PC-9 (cell line): ENCODE results near the gene SGO2. TPM values are rescaled to one million over a fixed set of nuclear protein-coding genes. Genes with fewer than 3 reads are reported as not detected.

ENCODE experiments used
- BruUV-seq: library from RNA; stranded (reverse); fragments of 400-500 nt; replicated peaks from 2 replicates; lab custom pipeline; 2021; lab: Mats Ljungman, UMichigan
- CTCF ChIA-PET: fragments of 300-600 bp; sonication (Branson Sonifier 250); formaldehyde crosslinking; loops from one replicate; lab custom pipeline; 2022; ENCODE audit warnings: antibody characterized with exemption; lab: Charles Lee
- POLR2A ChIA-PET: fragments of 300-600 bp; sonication (Branson Sonifier 250); formaldehyde crosslinking; loops from one replicate; lab custom pipeline; 2022; ENCODE audit warnings: antibody characterized with exemption; ENCODE audit not compliant: unreplicated experiment; lab: Charles Lee
- DNase-seq, 2 experiments: peaks; one replicate each; pipeline versions ENCODE4 v3.0.0 to v3.0.0-alpha.2; 2015 to 2022; ENCODE audit warnings: mixed read lengths in 1 of 2
- H2AFZ ChIP-seq: fragments of 200-600 bp; sonication (generic); 2 replicates; pipeline ENCODE4 v1.8.1; 2017; ENCODE audit warnings: antibody characterized with exemption
- H3F3A ChIP-seq: fragments of 200-600 bp; sonication (generic); 2 replicates; pipeline ENCODE4 v1.8.1; 2017; ENCODE audit warnings: antibody characterized with exemption, mild to moderate bottlenecking, low read depth; ENCODE audit not compliant: insufficient read depth
- H3K27ac ChIP-seq: fragments of 200-600 bp; sonication (generic); 2 replicates; pipeline ENCODE4 v1.6.1; 2016; ENCODE audit warnings: mixed run types
- H3K27me3 ChIP-seq: fragments of 200-600 bp; sonication (generic); 2 replicates; pipeline ENCODE4 v1.6.1; 2016; ENCODE audit warnings: low read depth, mixed run types; ENCODE audit not compliant: insufficient read depth
- H3K36me3 ChIP-seq: fragments of 200-600 bp; sonication (generic); 2 replicates; pipeline ENCODE4 v1.6.1; 2016; ENCODE audit warnings: low read depth, mixed run types
- H3K4me1 ChIP-seq: fragments of 200-600 bp; sonication (generic); replicated peaks from 2 replicates; pipeline ENCODE4 v1.6.1; 2016; ENCODE audit warnings: mixed run types; ENCODE audit not compliant: insufficient read depth
- H3K4me2 ChIP-seq: fragments of 200-600 bp; sonication (generic); 2 replicates; pipeline ENCODE4 v1.6.1; 2017; ENCODE audit warnings: mixed run types
- H3K4me3 ChIP-seq: fragments of 200-600 bp; sonication (generic); 2 replicates; pipeline ENCODE4 v1.6.1; 2016; ENCODE audit warnings: mixed run types
- H3K79me2 ChIP-seq: fragments of 200-600 bp; sonication (generic); 2 replicates; pipeline ENCODE4 v1.6.1; 2017; ENCODE audit warnings: low read depth, mixed run types
- H3K9me2 ChIP-seq: fragments of 200-600 bp; sonication (generic); 2 replicates; pipeline ENCODE4 v1.8.1; 2017; ENCODE audit warnings: mild to moderate bottlenecking; ENCODE audit not compliant: insufficient read depth
- H3K9me3 ChIP-seq: fragments of 200-600 bp; sonication (generic); 2 replicates; pipeline ENCODE4 v1.8.1; 2016; ENCODE audit warnings: low read depth; ENCODE audit not compliant: insufficient read depth
- H4K20me1 ChIP-seq: fragments of 200-600 bp; sonication (generic); 2 replicates; pipeline ENCODE4 v1.8.1; 2017; ENCODE audit not compliant: insufficient read depth
- CTCF ChIP-seq: fragments of 200-600 bp; sonication (generic); conservative IDR thresholded peaks from 2 replicates; pipeline ENCODE4 v1.6.1; 2017; ENCODE audit warnings: mixed run types, antibody characterized with exemption, mild to moderate bottlenecking, moderate library complexity
- EZH2 ChIP-seq: fragments of 200-600 bp; sonication (generic); IDR thresholded peaks from 2 replicates; pipeline ENCODE4 v1.8.0; 2017; ENCODE audit warnings: antibody characterized with exemption, low read depth
- intact Hi-C: fragments of 100-400 bp; cut with micrococcal nuclease; formaldehyde crosslinking; loops from one replicate; pipeline ENCODE4 v1.10.0; 2022; ENCODE audit not compliant: unreplicated experiment
- total RNA-seq: library from RNA; stranded (reverse); gene quantifications from 2 replicates; pipeline ENCODE4 v1.2.3, GENCODE V29; 2021

The SGO2 gene
- total RNA-seq, 1 experiment from 2014 or later, result 25.0 TPM

- H3K27me3 ChIP-seq, result no peaks in the 10 kb centered on the region
- ChIA-PET POLR2A (interaction anchor here (0.7 kb wide), 1 partner anchor 156 kb away, joined by 5 read pairs; no protein-coding TSS in a partner anchor), CTCF (no interaction called here)
- no peak overlapping the region for H3K27ac ChIP-seq
- BruUV-seq, result no TSS peak
- no peaks in the 10 kb centered on the region for H4K20me1 ChIP-seq
- H2AFZ ChIP-seq, result no peak overlapping the region
- no peaks in the 10 kb centered on the region for H3F3A ChIP-seq
- TF ChIP-seq EZH2 (no peak), CTCF (no peak)
- intact Hi-C loops, result no loop called here
- H3K79me2 ChIP-seq, result no peaks in the 10 kb centered on the region
- H3K4me3 ChIP-seq, result no peak overlapping the region
- H3K9me3 ChIP-seq, result no peaks in the 10 kb centered on the region
- no peak for DNase-seq
- peaks cover 8% of the 10 kb centered on the region for H3K4me1 ChIP-seq
- H3K9me2 ChIP-seq, result no peaks in the 10 kb centered on the region
- H3K36me3 ChIP-seq, result no peaks in the 10 kb centered on the region
- H3K4me2 ChIP-seq, result no peak overlapping the region
These were observed 105.3 kb downstream of the SGO2 start for GRCh38 chr2:200631287-200631686.

Other genes starting within 250 kb of the SGO2 start
- 189 and 199 TPM in 2 replicates for gene SPATS2L, start 219.5 kb upstream of the SGO2 start, total RNA-seq
- 19.6 and 24.0 TPM in 2 replicates for gene KCTD18, start 16.1 kb upstream of the SGO2 start, total RNA-seq
- gene AOX1, start 59.8 kb downstream of the SGO2 start, total RNA-seq, result 4.1 and 5.1 TPM in 2 replicates